DMS 273 (cell line): ENCODE data around the gene PCTP.

Experiments
- DNase-seq: peaks from one replicate; lab custom pipeline; 2025; ENCODE audit not compliant: unreplicated experiment; lab: John Stamatoyannopoulos, UW

Gene PCTP

GRCh38 chr17:55727275-55727674 is 23.6 kb upstream of the PCTP start:
- no peak for DNase-seq

GRCh38 chr17:55727920-55728319 is 22.9 kb upstream of the PCTP start:
- no peak for DNase-seq

- DNase-seq: no peak
These were observed 22.5 kb upstream of the PCTP start for GRCh38 chr17:55728361-55728760.

- DNase-seq: no peak
These were observed 22.0 kb upstream of the PCTP start for GRCh38 chr17:55728833-55729232.

DNA sequence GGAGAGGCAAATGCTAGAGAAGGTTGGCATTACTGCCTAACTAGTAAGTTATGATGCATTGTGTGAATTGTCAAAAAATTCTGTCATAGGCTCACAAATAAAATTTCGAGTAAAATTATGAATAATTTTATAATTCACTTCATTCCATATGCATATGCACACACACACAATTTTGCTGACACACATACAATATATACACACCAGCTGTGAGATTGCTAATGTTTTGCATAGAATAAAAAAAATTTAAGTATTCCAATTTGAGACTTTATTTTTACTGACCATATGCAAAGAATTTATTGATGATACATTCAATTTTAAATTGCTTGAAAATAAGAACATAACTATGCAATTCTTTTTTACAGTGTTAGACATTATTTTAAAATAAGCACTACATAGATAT is 21.4 kb upstream of the PCTP start:
- no peak for DNase-seq

DNA sequence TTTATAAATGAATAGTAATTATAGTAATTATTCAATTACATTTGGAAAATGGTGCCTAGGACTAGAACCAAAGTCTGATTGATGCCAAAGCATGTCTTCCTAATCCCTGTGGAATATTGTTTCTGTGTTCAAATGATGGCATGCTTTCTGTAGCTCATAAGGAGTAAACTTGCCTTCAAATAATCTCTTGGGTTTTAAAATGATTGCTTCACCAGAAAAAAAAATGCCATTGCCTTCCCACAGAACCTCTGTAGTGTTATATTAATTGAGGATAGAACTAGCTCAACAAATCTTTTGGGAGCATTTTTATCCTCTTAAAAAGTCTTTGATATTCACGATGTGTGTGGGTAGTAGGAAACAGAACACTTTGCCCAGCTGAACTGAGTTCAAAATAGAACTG is 20.5 kb upstream of the PCTP start:
- DNase-seq: no peak

DNA sequence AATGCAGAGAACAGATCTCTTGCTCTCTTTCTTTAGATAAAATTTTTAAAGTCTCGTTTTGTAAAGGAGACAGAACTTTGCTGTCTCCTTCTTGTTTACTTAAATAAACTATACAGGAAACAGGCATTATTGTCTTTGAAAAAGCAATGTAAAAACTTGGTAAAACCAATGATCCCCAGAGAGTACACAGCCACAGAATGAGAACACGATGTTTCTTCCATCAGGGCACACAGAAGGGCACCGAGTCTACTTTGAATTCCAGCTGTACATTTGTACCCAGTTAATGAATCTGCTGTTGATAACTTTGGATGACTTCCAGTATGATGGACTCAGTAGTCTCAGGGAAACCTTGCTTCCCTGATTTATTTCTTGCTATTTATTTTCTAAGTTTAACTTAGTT is 20.0 kb upstream of the PCTP start:
- DNase-seq: peak; percentile 35

- DNase-seq: peak; percentile 69
These were observed 19.1 kb upstream of the PCTP start for GRCh38 chr17:55731586-55732250.

- DNase-seq: peak; percentile 80
These were observed 16.6 kb upstream of the PCTP start for GRCh38 chr17:55734128-55734781.

DNA sequence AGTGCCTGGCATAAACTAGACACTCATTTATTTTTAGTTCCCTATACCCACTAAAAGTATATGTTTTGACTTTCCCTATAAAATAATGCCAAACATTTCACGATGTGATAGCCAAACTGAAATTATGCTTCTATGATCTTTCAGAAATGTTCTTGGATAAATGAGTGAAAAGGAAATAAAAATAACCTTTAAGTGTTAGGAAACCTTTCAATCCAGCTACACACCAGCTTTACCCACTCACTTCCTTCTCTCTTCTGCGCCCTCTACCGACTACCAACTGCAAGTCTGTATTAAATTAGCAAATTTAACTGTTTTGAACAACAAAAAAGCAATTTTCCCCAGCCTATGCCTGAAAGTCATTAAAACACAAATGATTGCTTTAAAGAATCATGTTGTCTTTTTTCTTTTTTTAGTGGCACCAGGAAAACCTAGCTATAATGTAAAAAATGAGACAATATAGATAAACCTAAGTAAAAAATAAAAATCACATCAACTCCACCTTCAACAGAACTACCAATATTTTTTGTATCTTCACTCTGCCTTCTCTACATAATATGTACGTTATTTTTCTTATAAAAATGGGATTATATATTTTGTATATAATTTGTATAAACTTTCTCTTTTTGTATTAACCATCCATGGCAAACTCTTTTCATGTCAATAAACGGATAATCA is 15.0 kb upstream of the PCTP start:
- peak; percentile 66 for DNase-seq

DNA sequence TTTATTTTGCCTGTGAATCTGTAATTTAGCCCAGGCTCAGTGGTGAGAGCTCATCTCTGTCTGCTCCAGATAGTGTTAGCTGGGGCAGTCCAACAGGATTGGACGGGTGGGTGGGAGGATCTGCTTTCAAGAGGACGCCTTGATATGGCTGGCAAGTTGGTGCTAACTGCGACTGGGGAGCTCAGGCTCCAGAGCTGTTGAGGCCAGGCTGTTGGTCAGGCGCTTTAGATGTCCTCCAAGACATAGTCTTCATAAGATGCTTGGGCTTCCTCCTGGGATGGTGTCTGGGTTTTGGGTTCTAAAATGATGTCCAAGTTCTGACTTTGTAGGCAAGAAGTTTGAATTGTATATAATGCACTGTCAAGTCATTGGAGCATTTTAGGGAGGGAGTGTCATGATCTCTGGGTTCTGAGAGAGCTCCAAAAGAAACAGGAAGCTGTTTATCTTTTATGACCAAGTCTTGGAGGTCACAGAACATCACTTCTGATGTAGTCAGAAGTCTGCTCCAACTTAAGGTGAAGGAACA is 12.8 kb upstream of the PCTP start:
- no peak for DNase-seq

DNA sequence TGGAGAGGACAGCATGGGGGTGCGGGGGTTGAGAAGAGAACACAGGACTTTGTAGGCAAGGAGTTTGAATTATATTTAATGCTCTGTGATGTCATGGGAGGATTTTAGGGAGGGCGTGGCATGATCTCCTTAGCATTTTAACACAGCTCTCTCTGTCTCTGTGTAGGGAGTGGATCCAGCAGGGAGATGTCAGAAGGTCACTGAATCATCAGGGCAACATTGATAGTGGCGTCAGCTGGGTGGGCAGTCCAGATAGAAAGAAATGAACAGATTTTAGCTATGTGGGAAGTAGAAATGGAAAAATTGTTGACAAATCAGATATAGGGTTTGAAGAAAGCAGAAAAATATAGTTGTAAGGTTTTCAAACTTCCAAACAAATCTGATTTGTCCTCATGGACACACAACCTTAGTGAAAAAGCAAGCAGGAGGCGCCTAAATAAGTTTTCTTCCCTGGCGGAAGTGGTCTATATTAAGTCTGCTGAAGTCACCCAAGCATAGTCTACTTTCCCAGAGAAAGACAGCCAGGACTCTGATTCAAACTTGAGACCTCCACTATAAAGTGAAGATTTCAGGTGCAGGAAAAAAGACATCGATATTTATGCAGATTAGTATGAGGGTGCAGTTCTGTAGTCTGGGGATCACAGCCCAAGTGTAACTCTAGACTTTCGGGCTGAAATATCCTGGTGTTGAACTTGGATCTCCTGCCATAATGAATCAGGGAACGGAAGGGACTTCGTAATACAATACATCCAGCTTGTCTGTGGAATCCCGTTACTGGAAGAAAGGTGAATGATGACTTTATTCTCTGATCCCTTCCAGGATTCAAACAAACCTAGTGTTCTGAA is 10.1 kb upstream of the PCTP start:
- DNase-seq: no peak

- no peak for DNase-seq
These were observed 9.5 kb upstream of the PCTP start for GRCh38 chr17:55741356-55741700.

GRCh38 chr17:55742272-55743102 is 8.4 kb upstream of the PCTP start:
- DNase-seq: no peak

GRCh38 chr17:55743103-55743679 is 7.7 kb upstream of the PCTP start:
- peak; percentile 24 for DNase-seq

- no peak for DNase-seq
These were observed 5.6 kb upstream of the PCTP start for GRCh38 chr17:55745258-55745657.

DNA sequence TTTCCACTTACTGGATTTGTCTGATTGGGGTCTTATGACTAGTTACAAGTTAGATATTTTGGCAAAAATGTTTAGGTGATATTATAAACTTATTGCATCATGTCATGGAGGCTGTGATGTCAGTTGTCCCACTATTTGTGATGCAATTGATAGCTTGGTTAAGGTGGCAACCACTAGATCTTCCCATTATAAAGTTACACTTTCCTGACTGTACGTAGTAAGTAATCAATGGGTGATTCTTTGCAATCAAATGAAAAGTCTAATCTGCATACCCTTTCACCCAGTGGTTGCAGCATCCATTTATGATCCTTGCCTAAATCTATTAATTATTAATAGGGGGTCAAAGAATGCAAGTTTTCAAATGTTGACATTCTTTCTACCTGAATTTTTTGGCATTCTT is 4.4 kb upstream of the PCTP start:
- DNase-seq: no peak

DNA sequence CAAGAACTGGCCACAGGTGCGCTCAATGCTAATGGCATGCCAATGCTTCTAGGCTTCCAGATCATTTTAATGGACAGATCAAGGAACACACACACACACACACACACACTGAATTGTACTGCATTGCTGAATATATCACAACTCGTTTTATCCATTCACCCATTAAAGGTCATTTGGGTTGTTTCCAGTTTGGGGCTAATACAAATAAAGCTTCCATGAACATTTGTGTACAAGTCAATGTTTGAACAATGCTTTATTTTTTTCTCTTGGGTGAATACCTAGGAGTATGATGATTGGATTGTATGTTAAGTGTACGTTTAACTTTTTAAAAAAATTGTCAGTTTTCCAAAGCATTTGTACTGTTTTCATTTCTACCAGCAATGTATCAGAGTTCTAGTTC is 3.6 kb upstream of the PCTP start:
- DNase-seq: no peak

DNA sequence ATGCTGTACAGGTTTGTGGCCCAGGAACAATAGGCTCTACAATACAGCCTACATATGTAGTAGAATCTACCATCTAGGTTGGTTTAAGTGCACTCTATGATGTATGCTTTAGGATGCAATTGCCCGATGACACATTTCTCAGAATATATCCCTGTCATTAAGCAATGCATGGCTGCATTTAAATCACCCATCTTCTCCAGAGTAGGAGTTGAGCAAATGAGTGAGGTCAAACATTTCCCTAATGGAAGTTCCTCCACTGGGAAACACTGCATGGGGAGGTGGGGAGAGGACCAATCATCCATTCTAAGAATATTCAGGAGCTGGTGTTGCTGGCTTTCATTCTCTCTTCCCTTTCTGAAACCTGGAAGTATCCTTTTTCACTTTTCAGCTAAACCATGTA is 2.0 kb upstream of the PCTP start:
- DNase-seq: no peak

- DNase-seq: no peak
These were observed 866 bp upstream of the PCTP start for GRCh38 chr17:55749985-55750384.
